Ishikawa (cell line): ENCODE results near the gene ATP2A2.

Source experiments
- CEBPB ChIP-seq: IDR thresholded peaks from 2 replicates; pipeline ENCODE4 v1.6.1; 2012
- CREB1 ChIP-seq: IDR thresholded peaks from 2 replicates; pipeline ENCODE4 v1.6.1; 2012; ENCODE audit warnings: low read depth
- EGR1 ChIP-seq: IDR thresholded peaks from 2 replicates; pipeline ENCODE4 v1.6.1; 2012
- EP300 ChIP-seq: IDR thresholded peaks from 2 replicates; pipeline ENCODE4 v1.6.1; 2012; ENCODE audit warnings: borderline replicate concordance
- FOXM1 ChIP-seq: IDR thresholded peaks from 2 replicates; pipeline ENCODE4 v1.6.1; 2012; ENCODE audit warnings: low read depth, borderline replicate concordance
- NFIC ChIP-seq: IDR thresholded peaks from 2 replicates; pipeline ENCODE4 v1.6.1; 2012
- RAD21 ChIP-seq: IDR thresholded peaks from 2 replicates; pipeline ENCODE4 v1.6.1; 2012; ENCODE audit warnings: low read depth
- TAF1 ChIP-seq: IDR thresholded peaks from 2 replicates; pipeline ENCODE4 v1.6.1; 2012; ENCODE audit warnings: low read depth, mild to moderate bottlenecking
- TCF12 ChIP-seq: IDR thresholded peaks from 2 replicates; pipeline ENCODE4 v1.6.1; 2012; ENCODE audit warnings: low read depth
- TEAD4 ChIP-seq: IDR thresholded peaks from 2 replicates; pipeline ENCODE4 v1.6.1; 2012
- YY1 ChIP-seq: IDR thresholded peaks from 2 replicates; pipeline ENCODE4 v1.6.1; 2012; ENCODE audit warnings: low read depth
- TF ChIP-seq, protein P1 (sequence below): IDR thresholded peaks from 2 replicates; pipeline ENCODE4 v1.6.1; 2012; ENCODE audit warnings: low read depth, mild to moderate bottlenecking
- TF ChIP-seq, protein P2 (sequence below): IDR thresholded peaks from 2 replicates; pipeline ENCODE4 v1.6.1; 2012
- TF ChIP-seq, protein P3 (sequence below): IDR thresholded peaks from 2 replicates; pipeline ENCODE4 v1.6.1; 2012

DNA sequence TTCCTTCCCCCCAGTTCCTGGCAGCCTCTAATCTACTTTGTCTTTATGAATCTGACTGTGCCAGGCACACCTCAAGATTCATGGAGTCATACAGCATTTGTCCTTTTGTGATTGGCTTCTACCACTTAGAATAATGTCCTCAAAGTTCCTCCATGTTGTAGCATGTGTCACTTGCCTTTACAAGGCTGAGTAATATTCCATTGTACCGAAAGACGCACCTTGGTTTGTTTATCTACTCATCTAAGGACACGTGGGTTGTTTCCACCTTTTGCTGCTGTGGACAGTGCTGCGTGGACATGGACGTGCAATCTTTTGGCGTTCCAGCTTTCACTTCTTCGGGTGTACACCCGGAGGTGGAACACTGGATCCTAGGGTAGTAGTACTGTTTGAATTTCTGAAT lies 88.9 kb downstream of the ATP2A2 start:
- no peak for TF ChIP-seq CREB1
- TF ChIP-seq, protein P1, sequence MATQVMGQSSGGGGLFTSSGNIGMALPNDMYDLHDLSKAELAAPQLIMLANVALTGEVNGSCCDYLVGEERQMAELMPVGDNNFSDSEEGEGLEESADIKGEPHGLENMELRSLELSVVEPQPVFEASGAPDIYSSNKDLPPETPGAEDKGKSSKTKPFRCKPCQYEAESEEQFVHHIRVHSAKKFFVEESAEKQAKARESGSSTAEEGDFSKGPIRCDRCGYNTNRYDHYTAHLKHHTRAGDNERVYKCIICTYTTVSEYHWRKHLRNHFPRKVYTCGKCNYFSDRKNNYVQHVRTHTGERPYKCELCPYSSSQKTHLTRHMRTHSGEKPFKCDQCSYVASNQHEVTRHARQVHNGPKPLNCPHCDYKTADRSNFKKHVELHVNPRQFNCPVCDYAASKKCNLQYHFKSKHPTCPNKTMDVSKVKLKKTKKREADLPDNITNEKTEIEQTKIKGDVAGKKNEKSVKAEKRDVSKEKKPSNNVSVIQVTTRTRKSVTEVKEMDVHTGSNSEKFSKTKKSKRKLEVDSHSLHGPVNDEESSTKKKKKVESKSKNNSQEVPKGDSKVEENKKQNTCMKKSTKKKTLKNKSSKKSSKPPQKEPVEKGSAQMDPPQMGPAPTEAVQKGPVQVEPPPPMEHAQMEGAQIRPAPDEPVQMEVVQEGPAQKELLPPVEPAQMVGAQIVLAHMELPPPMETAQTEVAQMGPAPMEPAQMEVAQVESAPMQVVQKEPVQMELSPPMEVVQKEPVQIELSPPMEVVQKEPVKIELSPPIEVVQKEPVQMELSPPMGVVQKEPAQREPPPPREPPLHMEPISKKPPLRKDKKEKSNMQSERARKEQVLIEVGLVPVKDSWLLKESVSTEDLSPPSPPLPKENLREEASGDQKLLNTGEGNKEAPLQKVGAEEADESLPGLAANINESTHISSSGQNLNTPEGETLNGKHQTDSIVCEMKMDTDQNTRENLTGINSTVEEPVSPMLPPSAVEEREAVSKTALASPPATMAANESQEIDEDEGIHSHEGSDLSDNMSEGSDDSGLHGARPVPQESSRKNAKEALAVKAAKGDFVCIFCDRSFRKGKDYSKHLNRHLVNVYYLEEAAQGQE: no peak
- TF ChIP-seq, protein P2, sequence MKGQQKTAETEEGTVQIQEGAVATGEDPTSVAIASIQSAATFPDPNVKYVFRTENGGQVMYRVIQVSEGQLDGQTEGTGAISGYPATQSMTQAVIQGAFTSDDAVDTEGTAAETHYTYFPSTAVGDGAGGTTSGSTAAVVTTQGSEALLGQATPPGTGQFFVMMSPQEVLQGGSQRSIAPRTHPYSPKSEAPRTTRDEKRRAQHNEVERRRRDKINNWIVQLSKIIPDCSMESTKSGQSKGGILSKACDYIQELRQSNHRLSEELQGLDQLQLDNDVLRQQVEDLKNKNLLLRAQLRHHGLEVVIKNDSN: no peak
- no peak for TF ChIP-seq TCF12
- TF ChIP-seq CEBPB: no peak
- TF ChIP-seq EP300: no peak
- TF ChIP-seq, protein P3, sequence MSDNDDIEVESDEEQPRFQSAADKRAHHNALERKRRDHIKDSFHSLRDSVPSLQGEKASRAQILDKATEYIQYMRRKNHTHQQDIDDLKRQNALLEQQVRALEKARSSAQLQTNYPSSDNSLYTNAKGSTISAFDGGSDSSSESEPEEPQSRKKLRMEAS: no peak
- TF ChIP-seq NFIC: no peak
- no peak for TF ChIP-seq EGR1
- TF ChIP-seq TAF1: no peak
- TF ChIP-seq YY1: no peak
- no peak for TF ChIP-seq RAD21
- TF ChIP-seq FOXM1: no peak
- no peak for TF ChIP-seq TEAD4
